ENCODE measurements around the gene CSPG4.

CSPG4 gene

GRCh38 chr15:75676688-75677464 lies 35.8 kb downstream of the CSPG4 start:
- DNase-seq (ENCODE audit: low read depth), result no peak
- H3K4me3 ChIP-seq (ENCODE audit: low read depth, low read length), result no peak overlapping the region

- DNase-seq (ENCODE audit: low read depth), result no peak
- H3K4me3 ChIP-seq (ENCODE audit: low read depth, low read length), result no peak overlapping the region
Observed at GRCh38 chr15:75675579-75676404, 36.9 kb downstream of the CSPG4 start.

GRCh38 chr15:75674366-75674765 lies 38.3 kb downstream of the CSPG4 start:
- H3K4me3 ChIP-seq (ENCODE audit: low read depth, low read length), result no peak overlapping the region
- no peak for DNase-seq (ENCODE audit: low read depth)

- H3K4me3 ChIP-seq (ENCODE audit: low read depth, low read length), result no peak overlapping the region
- DNase-seq (ENCODE audit: low read depth), result peak; percentile 63
Observed at GRCh38 chr15:75673426-75674235, 39.0 kb downstream of the CSPG4 start.

GRCh38 chr15:75672646-75673425 lies 39.8 kb downstream of the CSPG4 start:
- no peak overlapping the region for H3K4me3 ChIP-seq (ENCODE audit: low read depth, low read length)
- DNase-seq (ENCODE audit: low read depth), result no peak

DNA sequence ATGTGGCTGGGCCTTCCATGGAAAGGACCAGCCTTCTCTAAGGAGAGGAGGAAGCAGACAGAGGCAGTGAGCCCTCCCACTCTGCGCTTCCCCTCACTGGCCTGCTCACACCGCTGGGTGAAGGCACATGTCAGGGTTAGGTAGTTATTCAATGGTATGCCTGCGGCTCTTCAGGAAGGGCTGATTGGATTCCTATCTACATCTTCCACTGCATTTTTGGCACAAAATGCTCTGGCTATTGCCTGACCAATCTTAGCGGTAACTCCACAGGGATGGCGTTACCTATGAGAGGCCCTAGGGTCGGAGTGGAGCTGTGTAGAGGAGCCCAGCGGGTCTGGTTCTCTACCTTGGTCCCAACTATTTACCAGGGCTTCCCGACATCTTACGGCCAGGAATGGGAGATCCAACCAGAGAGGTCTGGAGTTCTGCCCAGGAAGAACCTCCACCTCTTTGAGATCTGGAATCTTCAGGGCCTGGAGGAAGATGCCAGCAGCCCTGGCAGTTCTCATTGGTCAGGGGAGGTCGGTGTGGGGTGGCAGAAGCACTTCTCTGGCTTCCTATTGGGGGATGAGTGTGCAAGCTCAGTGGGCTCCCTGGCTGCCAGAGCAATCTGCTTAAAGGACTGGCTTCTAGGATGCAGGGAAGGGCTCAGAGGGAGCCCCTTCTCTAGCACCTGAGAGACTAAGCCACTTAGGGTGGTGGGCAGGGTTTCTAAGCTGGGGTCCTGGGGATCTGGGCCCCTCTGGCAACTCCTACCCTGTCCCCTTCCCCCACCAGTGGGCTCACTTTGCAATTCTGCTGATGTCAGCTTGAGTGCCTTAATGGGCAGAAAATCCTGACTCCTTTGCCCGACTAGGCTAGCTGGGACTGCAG lies 40.7 kb downstream of the CSPG4 start:
- no peak overlapping the region for H3K4me3 ChIP-seq (ENCODE audit: low read depth, low read length)
- no peak for DNase-seq (ENCODE audit: low read depth)

GRCh38 chr15:75669879-75670212 lies 42.8 kb downstream of the CSPG4 start:
- DNase-seq (ENCODE audit: low read depth), result no peak
- H3K4me3 ChIP-seq (ENCODE audit: low read depth, low read length), result no peak overlapping the region

DNA sequence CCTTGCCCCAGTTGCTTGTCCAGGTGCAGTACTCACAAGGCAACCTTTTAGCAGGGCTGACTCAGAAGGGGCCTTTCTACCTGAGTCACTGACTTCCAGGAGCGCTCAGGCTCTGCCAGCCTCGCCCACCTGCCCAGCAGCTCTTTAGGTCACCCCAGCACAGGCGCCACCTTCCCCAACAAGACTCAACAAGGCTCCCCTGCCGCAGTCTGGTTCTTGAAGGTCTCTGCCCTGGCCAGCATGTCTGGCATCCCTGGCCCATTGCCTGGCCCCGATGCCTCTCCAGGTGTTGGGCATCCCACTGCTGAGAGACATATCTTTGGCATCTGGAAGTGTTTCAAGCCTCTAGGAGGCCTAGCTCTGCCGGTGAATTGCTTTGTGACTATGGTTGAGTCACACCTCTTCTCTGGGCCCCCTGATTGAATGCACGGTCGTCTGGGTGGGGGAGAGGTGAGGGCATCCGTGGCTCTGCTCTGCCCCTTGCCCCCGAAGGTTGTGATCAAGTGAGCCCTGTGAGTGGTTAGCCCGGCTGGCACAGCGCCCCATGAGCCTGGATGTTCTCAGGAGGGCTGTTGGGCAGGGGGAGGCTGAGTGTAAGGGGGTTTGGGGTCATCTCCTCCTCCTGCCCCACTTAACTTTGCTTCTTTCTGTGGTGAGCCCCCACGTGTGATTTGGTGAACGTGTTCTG lies 43.3 kb downstream of the CSPG4 start:
- no peak for DNase-seq (ENCODE audit: low read depth)
- H3K4me3 ChIP-seq (ENCODE audit: low read depth, low read length), result no peak overlapping the region

- no peak overlapping the region for H3K4me3 ChIP-seq (ENCODE audit: low read depth, low read length)
- DNase-seq (ENCODE audit: low read depth), result peak; percentile 97
Observed at GRCh38 chr15:75666823-75667501, 45.7 kb downstream of the CSPG4 start.

DNA sequence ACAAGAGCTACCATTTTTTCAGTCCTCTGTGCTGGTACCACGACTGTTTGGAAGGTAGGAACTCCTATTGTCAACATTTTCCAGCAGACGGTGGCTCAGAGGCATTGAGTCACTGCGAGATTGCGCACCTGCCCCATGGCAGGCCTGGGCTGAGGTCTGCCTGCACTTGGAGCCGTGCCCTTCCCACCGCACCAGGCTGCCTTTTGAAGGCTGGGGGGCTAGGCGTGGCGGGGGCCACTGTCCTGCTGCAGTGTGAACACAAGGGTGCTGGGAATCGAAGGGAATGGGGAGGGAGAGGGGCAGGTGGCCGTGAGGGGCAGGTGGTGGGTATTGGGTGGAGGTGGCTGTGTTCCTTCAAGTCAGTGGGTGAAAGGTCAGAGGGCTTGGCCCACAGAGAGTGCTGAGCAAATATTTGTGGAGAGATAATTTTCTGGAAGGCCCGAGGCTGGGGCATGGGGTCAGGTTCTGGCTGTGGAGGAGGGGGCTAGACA lies 48.7 kb downstream of the CSPG4 start:
- H3K4me3 ChIP-seq (ENCODE audit: low read depth, low read length), result no peak overlapping the region
- DNase-seq (ENCODE audit: low read depth), result no peak

- H3K4me3 ChIP-seq (ENCODE audit: low read depth, low read length), result no peak overlapping the region
Observed at GRCh38 chr15:75662823-75663519, 49.7 kb downstream of the CSPG4 start.

GRCh38 chr15:75661756-75662140 lies 50.9 kb downstream of the CSPG4 start:
- no peak overlapping the region for H3K4me3 ChIP-seq (ENCODE audit: low read depth, low read length)

More at GRCh38 chr15:75662823-75663519, 49.7 kb downstream of the CSPG4 start:
- DNase-seq (ENCODE audit: low read depth), result no peak

DNA sequence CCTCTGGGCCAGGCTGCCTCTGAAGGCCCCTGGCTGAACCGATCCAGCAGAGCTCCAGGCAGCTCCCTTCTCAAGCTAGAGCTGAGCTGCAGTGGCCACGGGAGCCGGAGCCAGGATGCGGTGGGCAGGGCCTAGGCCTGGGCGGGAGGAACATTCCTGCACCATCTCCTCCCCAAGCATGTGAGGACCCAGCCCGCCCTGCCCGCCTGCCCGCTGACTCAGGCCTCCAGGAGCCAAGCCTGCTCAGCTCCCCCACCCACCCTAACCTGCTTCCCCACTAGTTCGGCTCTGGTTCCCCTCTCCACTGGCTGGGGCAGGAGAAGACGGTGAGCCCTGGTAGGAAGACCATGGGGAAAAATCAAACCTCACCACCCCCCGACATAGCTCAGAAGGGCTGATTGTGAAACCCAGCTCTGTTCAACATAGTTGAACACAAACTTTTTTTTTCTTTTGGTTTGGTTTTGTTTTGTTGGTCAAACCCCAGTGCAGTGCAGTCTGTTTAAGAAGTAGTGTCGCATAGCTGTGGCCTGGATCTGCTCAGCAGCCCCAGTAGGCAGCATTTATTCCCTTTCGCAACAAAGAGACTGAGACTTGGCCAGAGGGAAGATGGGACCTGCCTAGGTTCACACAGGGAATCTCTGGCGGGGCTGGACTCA lies 51.4 kb downstream of the CSPG4 start:
- H3K4me3 ChIP-seq (ENCODE audit: low read depth, low read length), result peak overlapping the region; percentile 5
- peak; percentile 83 for DNase-seq (ENCODE audit: low read depth)

More at GRCh38 chr15:75661756-75662140, 50.9 kb downstream of the CSPG4 start:
- no peak for DNase-seq (ENCODE audit: low read depth)

- DNase-seq (ENCODE audit: low read depth), result no peak
- H3K4me3 ChIP-seq (ENCODE audit: low read depth, low read length), result no peak overlapping the region
Observed at GRCh38 chr15:75659928-75660645, 52.6 kb downstream of the CSPG4 start.

- DNase-seq (ENCODE audit: low read depth), result no peak
- H3K4me3 ChIP-seq (ENCODE audit: low read depth, low read length), result no peak overlapping the region
Observed at GRCh38 chr15:75659141-75659771, 53.4 kb downstream of the CSPG4 start.
